ENCODE data around the gene ADAMTS7. TPM values are rescaled to one million over a fixed set of nuclear protein-coding genes. Genes with fewer than 3 reads are reported as not detected.

The ADAMTS7 gene
- total RNA-seq, 1 donor from 2014 or later = 25.5 TPM

GRCh38 chr15:78828920-78829319 is 17.7 kb upstream of the ADAMTS7 start:
- Histone ChIP-seq H3K4me2 (ENCODE audit: low read length) (no peak overlapping the region), H3K36me3 (ENCODE audit: insufficient read depth, low read length) (no peaks in the 10 kb centered on the region), H3K27ac (ENCODE audit: low read depth, low read length) (no peak overlapping the region), H4K20me1 (ENCODE audit: insufficient read depth, low read length) (no peaks in the 10 kb centered on the region), H3K4me1 (ENCODE audit: insufficient read depth, low read length) (no peaks in the 10 kb centered on the region), H3K79me2 (ENCODE audit: insufficient read depth, low read length) (no peaks in the 10 kb centered on the region), H3K4me3 (ENCODE audit: insufficient read depth, low read depth, low read length) (no peak overlapping the region), H3K9me3 (ENCODE audit: insufficient read depth, low read depth, low read length) (no peaks in the 10 kb centered on the region), H2AFZ (ENCODE audit: low read depth, low read length) (no peak overlapping the region), H3K9ac (ENCODE audit: low read length) (no peak overlapping the region), H3K27me3 (ENCODE audit: insufficient read depth, low read length) (peaks cover 8% of the 10 kb centered on the region)
- DNase-seq (ENCODE audit: low read depth) = no peak
- Mint-ChIP-seq H3K4me1 (ENCODE audit: low read depth, unreplicated experiment) (peaks cover 5% of the 10 kb centered on the region), H3K36me3 (ENCODE audit: low read depth, unreplicated experiment) (no peaks in the 10 kb centered on the region), H3K4me3 (ENCODE audit: unreplicated experiment) (no peak overlapping the region), H3K27ac (ENCODE audit: unreplicated experiment) (no peak overlapping the region), H3K27me3 (ENCODE audit: low read depth, unreplicated experiment) (peaks cover 23% of the 10 kb centered on the region), H3K9me3 (ENCODE audit: unreplicated experiment) (no peaks in the 10 kb centered on the region)
- TF ChIP-seq EZH2 (IDR thresholded peaks at IDR 0.05; ENCODE audit: insufficient read depth, low read length) (no peak), CTCF (IDR thresholded peaks at IDR 0.05; ENCODE audit: insufficient read depth, low read depth, low read length) (no peak)
- FAIRE-seq = no peak

DNA sequence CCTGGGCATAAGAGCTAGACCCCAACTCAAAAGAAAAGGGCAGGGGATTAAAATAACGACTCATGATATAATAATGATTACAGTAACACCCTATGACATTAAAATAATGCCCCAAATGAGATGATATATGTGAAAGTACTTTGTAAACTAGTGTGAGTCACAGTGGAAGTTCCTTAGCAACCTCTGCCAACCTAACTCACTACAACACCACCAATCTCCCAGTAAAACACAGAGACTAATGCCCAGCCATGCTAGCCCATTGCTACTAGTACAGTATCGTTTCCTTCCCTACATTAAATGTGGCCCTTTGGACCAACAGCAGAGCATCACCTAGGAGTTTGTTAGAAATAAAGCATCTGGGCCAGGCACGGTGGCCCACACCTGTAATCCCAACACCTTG is 11.2 kb upstream of the ADAMTS7 start:
- no peak overlapping the region for H2AFZ ChIP-seq (ENCODE audit: low read depth, low read length)
- H3K4me3 ChIP-seq (ENCODE audit: insufficient read depth, low read depth, low read length) = no peak overlapping the region
- no peaks in the 10 kb centered on the region for H3K36me3 Mint-ChIP-seq (ENCODE audit: low read depth, unreplicated experiment)
- DNase-seq (ENCODE audit: low read depth) (no peak), FAIRE-seq (no peak)
- H3K27ac Mint-ChIP-seq (ENCODE audit: unreplicated experiment) = no peak overlapping the region
- no peaks in the 10 kb centered on the region for H3K79me2 ChIP-seq (ENCODE audit: insufficient read depth, low read length)
- H3K27me3 ChIP-seq (ENCODE audit: insufficient read depth, low read length) = peaks cover 2% of the 10 kb centered on the region
- H3K9me3 ChIP-seq (ENCODE audit: insufficient read depth, low read depth, low read length) = no peaks in the 10 kb centered on the region
- no peak overlapping the region for H3K9ac ChIP-seq (ENCODE audit: low read length)
- H3K27me3 Mint-ChIP-seq (ENCODE audit: low read depth, unreplicated experiment) = no peaks in the 10 kb centered on the region
- H3K4me2 ChIP-seq (ENCODE audit: low read length) = no peak overlapping the region
- no peak overlapping the region for H3K27ac ChIP-seq (ENCODE audit: low read depth, low read length)
- H3K4me3 Mint-ChIP-seq (ENCODE audit: unreplicated experiment) = no peak overlapping the region
- no peak for TF ChIP-seq CTCF (IDR thresholded peaks at IDR 0.05; ENCODE audit: insufficient read depth, low read depth, low read length)
- TF ChIP-seq EZH2 (IDR thresholded peaks at IDR 0.05; ENCODE audit: insufficient read depth, low read length) = no peak
- H3K4me1 ChIP-seq (ENCODE audit: insufficient read depth, low read length) = no peaks in the 10 kb centered on the region
- no peaks in the 10 kb centered on the region for H4K20me1 ChIP-seq (ENCODE audit: insufficient read depth, low read length)
- no peaks in the 10 kb centered on the region for H3K36me3 ChIP-seq (ENCODE audit: insufficient read depth, low read length)
- H3K9me3 Mint-ChIP-seq (ENCODE audit: unreplicated experiment) = no peaks in the 10 kb centered on the region
- peaks cover 5% of the 10 kb centered on the region for H3K4me1 Mint-ChIP-seq (ENCODE audit: low read depth, unreplicated experiment)

- Mint-ChIP-seq H3K27me3 (ENCODE audit: low read depth, unreplicated experiment) (peaks cover 3% of the 10 kb centered on the region), H3K9me3 (ENCODE audit: unreplicated experiment) (peaks cover 5% of the 10 kb centered on the region), H3K36me3 (ENCODE audit: low read depth, unreplicated experiment) (peaks cover 6% of the 10 kb centered on the region), H3K27ac (ENCODE audit: unreplicated experiment) (no peak overlapping the region), H3K4me3 (ENCODE audit: unreplicated experiment) (peak overlapping the region; percentile 81), H3K4me1 (ENCODE audit: low read depth, unreplicated experiment) (peaks cover 4% of the 10 kb centered on the region)
- peaks cover 6% of the 10 kb centered on the region for H3K4me1 ChIP-seq (ENCODE audit: insufficient read depth, low read length)
- peak overlapping the region; percentile 94 for H2AFZ ChIP-seq (ENCODE audit: low read depth, low read length)
- no peak for FAIRE-seq
- H3K27me3 ChIP-seq (ENCODE audit: insufficient read depth, low read length) = no peaks in the 10 kb centered on the region
- H4K20me1 ChIP-seq (ENCODE audit: insufficient read depth, low read length) = peaks cover 23% of the 10 kb centered on the region
- no peaks in the 10 kb centered on the region for H3K9me3 ChIP-seq (ENCODE audit: insufficient read depth, low read depth, low read length)
- peak overlapping the region; percentile 75 for H3K9ac ChIP-seq (ENCODE audit: low read length)
- peak overlapping the region; percentile 85 for H3K4me2 ChIP-seq (ENCODE audit: low read length)
- H3K79me2 ChIP-seq (ENCODE audit: insufficient read depth, low read length) = peaks cover 8% of the 10 kb centered on the region
- no peak for DNase-seq (ENCODE audit: low read depth)
- H3K36me3 ChIP-seq (ENCODE audit: insufficient read depth, low read length) = no peaks in the 10 kb centered on the region
- peak overlapping the region; percentile 50 for H3K4me3 ChIP-seq (ENCODE audit: insufficient read depth, low read depth, low read length)
- no peak for TF ChIP-seq CTCF (IDR thresholded peaks at IDR 0.05; ENCODE audit: insufficient read depth, low read depth, low read length)
- TF ChIP-seq EZH2 (IDR thresholded peaks at IDR 0.05; ENCODE audit: insufficient read depth, low read length) = no peak
- no peak overlapping the region for H3K27ac ChIP-seq (ENCODE audit: low read depth, low read length)
Observed at GRCh38 chr15:78811825-78812183, 540 bp upstream of the ADAMTS7 start.
